GM21447 (cell line): ENCODE measurements around the gene NRG2.
A peak's percentile ranks its signal among the peaks of the same experiment; 100 is the strongest.

Experiments
- ATAC-seq: cut with Tn5 transposase; IDR thresholded peaks from one replicate; pipeline ENCODE4 v1.9.1; 2021; ENCODE audit not compliant: unreplicated experiment

Gene NRG2

DNA sequence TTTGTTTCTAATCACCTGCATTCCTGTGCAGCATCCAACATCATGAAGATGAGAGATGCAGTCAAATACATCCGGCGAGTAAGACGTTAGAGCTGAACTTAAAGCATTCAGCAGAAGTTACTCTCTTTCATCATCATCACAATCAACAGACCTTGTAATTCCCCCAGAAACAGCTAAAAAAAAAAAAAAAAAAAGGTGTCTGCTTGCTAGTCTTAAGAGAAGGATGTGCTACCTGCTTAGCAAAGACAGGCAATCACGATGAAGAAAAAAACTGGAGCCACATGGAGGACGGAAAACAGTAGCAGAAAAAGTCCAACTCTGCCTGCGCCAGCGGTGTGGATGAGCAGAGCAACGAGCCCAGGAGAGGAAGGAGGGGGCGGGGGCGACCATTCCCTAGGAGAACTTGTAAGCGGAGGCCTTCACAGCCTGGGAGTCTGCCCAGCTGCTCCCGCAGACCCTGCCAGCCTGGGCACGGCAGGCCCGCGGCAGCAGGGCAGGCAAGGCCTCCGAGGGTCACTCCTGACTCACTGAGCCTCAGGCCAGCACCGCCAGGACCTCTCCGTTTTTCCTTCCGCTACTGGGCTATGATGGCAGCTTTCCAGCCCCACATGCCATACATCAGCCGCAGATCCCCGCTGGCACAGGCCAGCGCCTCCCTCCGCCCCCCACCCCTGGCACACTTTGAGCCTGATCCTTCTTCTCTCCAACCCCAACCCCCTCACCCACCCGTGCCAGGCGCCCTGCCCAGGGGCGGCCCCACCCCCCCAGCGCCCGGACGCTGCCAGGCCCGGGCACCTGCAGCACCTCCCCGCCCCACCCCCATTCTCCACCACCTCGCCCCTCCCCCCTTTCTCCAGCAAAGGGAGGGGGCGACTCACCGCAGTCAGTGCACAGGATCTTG is 1.4 kb downstream of the NRG2 start:
- ATAC-seq, result no peak

DNA sequence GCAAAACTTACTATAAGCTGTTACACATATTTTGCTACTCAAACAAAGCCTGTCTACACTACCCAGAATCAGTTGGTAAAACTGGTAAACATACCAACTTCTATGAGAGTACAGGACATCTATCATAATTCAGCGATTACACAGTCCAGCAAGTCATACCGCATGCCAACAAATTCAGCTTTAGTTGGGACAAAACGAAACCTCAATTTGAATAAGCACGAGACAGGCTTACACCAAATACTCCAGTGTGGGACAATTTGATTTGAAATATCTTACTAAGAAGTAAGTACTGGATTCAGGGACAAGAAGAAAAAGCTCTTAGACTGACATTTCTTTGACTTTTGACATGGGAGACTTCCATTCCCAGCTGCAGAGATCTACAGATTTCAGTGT is 2.0 kb downstream of the NRG2 start:
- ATAC-seq, result no peak

DNA sequence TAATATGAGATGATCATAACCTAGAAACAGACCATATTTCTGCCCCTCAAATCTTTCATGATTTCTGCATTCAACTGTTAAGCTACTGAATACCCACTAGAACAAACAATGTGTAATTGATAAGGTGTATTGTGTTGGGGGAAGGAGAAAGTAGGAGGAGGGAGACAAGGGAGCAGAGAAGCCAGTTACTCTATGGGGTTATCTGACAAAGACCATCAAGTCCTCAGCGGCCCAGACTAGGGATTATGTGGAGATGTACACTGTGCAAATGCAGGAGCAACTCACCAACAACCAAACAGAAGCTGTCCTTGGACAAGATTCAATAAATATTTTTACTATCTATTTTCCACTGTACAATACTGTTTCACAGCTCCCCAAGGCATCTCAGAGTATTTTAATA is 2.7 kb downstream of the NRG2 start:
- no peak for ATAC-seq

- no peak for ATAC-seq
These were observed 3.5 kb downstream of the NRG2 start for GRCh38 chr5:140039561-140039960.

GRCh38 chr5:140038373-140038957 is 4.6 kb downstream of the NRG2 start:
- peak; percentile 30 for ATAC-seq

GRCh38 chr5:140037012-140037411 is 6.1 kb downstream of the NRG2 start:
- ATAC-seq, result no peak

DNA sequence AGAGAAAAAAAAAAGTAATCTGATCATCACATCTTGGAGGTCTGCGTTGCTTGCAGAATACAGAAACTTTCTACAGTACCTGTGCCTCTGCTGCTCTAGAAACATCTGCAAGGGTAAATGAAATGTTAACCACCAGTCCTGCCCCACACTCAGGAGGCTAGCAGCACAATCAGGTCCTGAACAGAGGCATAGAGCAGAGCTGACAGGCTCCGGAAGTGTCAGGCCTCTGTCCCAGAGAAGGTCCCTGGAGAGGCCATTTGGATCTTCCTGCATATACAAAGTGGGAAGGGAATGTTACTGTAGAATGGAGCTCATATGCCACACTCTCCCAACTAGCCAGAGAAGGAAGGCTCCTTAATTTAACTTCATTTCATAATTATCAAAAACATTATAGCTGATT is 7.2 kb downstream of the NRG2 start:
- no peak for ATAC-seq

DNA sequence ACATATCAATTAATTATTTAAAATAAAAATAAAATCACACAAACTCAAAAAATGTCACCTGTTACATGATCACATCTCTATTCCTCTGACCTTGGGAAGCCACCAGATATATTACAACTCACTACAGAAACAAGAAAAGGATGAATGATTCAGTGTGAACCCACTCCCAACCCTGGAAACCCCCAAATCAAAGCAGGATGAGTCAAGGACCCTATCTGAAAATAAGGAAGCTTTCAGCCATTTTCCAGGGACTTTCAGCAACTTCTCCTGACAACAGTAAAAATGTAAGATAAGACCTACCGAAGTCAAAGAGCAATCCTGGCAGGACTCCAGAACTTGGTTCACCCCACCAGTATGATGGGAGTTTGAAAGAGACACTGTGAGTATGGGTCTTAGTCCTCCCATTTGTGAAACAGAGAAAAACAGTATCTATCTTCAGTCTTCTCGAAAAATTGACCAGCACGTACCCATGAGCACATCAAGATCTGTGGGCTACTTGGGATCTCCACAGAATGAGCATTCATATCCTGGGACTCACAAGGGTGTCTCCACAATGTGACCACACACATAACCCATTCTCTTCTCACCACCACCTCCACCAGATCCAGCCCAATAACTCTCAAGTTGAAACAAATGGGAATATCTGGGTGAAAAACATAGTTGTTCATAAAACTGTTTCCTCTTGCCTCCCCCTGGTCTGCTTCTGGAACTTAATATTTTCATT is 9.9 kb downstream of the NRG2 start:
- ATAC-seq, result no peak

- no peak for ATAC-seq
These were observed 10.8 kb downstream of the NRG2 start for GRCh38 chr5:140032296-140032695.

DNA sequence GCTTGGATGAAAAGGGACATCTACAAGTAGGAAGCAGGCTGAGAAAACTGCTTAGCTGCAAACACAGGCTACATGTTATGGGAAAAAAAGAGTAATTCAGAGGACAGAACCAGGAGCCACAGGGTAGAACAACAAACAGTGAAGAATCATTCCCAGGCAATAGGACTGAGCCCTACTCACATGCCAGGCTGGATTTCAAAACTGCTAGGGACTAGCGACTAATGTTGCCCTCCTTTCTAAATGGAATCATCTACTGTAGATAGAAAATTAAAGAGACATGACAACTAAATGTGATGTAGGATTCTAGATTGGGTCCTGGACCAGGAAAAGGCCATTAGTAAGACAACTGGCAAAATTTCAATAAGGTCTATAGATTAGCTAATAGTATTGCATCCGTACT is 15.3 kb downstream of the NRG2 start:
- ATAC-seq, result no peak

DNA sequence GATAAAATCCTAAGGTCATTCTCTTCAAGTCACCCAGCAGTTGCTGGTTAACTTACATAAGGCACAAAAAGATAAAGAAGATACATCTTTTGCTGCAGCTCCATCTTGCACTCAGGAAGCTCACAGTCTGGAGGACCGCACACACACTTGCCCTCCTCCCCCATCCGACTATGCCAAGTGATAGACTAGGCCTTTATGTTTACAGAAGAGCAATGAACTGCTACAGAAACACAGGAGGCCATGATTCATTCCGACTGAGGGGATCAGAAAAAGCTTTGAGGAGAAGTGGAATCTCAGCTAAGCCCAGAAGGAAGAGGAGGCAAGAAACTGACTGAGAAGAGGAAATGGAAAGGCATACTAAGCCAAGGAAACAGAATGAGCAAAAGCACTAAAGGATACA is 17.4 kb downstream of the NRG2 start:
- no peak for ATAC-seq

DNA sequence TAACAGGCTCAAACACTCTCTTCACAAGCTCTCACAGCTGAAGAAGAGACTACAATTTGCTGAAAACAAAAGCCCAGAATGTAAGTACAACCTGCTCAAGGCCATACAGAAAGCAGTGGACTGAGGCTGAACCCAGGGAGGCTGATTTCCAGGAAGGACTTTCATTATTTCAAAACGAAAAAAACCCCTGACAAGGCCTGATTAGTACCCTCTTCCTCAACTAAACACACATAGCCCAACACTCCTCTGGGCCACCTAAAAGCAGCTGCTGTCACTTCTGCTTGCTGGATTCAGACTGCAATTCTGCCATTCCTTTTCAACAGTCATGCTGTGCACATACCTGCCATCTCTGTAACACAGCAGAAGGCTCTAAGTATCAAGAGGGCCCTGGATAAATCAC is 18.2 kb downstream of the NRG2 start:
- ATAC-seq, result no peak

DNA sequence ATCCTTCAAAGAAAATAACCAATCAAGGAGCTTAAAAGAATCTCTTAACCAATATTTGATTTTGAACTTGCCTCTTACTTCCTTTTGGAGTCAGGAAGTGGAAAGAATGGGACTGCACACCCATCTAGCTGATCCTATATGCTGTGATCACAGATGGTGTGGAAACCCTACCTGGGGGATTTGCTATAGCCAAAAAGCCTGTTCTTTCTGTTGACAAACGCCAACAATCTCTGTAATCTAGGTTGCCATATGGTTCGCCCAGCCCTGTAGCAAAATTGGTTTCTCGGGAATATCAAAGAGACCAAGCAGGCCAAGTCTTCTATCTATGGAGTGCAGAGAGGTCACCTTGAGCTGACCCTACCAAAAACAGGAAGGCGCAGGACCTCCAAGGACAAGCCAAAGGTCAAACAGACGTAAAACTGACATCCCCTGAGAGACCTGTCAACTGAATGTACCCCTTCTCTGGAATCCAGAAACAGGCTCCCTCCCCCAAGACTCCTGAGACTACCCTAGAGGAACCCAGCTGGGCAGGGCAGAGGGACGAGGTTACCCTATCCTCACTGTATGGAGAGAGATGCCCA is 19.4 kb downstream of the NRG2 start:
- ATAC-seq, result no peak

GRCh38 chr5:140020601-140021177 is 22.4 kb downstream of the NRG2 start:
- no peak for ATAC-seq

- no peak for ATAC-seq
These were observed 24.0 kb downstream of the NRG2 start for GRCh38 chr5:140018920-140019644.

- ATAC-seq, result no peak
These were observed 24.6 kb downstream of the NRG2 start for GRCh38 chr5:140018517-140018916.

DNA sequence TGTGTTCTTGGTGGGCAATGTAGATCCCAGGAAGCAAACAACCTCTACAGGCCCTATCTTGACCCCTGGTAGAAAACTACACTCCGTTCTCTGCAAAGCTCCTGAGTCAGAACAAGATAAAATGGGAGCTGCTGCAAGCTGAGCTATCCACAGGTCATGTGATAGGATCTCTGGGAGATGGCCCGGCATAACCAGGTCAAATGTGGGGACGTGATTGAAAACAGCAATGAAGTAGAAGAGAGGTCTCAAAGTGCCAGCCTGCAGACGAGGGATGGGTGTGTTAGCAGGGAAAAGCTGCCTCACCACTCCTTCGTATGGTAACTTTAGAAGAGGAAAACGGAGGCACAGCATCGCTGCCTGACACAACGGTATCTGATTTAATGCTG is 25.0 kb downstream of the NRG2 start:
- no peak for ATAC-seq

DNA sequence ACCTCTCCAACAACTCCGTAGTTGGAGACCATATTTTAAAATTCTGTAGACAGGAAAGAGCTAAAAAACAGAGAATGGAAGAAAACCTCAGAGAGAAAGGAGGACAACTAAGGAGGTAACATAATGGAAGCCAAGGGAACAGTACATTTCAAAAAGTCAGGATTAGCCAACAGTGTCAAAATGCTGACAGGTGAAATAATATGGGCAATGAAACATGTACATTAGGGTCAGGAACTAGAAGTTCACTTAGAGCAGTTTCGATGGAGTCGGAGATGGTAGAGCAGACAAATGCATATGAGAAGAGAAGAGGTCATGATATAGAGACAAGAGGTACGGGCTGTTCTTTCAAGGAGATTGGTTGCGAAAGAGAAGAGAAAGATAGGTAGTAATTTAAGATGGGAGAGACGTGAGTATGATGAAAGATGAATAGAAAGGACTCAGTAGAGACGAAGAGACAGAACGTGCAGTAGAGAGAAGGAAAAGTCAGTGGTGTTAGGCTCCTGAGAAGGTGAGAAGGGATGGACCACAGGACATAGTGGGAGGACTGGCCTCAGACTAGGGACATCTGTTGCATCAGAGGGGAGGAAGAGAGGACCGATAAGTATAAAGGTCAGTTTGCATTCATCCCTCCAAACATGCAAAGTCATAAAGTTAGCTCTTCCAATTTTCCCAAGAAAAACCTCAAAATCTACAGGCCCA is 25.6 kb downstream of the NRG2 start:
- ATAC-seq, result no peak

GRCh38 chr5:140015706-140016105 is 27.4 kb downstream of the NRG2 start:
- ATAC-seq, result no peak

DNA sequence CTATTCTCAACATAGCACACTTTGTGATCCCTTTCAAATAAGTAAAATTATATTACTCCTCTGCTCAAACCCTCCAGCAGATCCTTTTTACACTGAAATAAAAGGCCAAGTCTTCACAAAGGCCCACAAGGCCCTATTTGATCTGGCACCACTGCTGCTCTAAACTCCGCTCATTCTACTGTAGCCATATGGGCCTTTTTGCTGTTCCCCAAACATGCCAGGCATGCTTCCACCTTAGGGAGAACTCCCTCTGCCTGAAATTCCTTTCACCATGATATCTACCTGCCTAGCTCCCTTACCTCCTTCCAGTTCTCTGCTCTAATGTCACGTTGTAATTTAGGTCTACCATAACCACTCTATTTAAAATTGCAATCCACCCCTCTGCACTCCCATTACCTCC is 28.3 kb downstream of the NRG2 start:
- no peak for ATAC-seq
